NOMO-1 treated with DMSO at 0.1 percent for 48 hours (cell line): ENCODE results near the gene HOXA6.

Experiments
- DNase-seq: peaks from one replicate; lab custom pipeline; 2025; ENCODE audit not compliant: unreplicated experiment; lab: John Stamatoyannopoulos, UW

The HOXA6 gene

DNA sequence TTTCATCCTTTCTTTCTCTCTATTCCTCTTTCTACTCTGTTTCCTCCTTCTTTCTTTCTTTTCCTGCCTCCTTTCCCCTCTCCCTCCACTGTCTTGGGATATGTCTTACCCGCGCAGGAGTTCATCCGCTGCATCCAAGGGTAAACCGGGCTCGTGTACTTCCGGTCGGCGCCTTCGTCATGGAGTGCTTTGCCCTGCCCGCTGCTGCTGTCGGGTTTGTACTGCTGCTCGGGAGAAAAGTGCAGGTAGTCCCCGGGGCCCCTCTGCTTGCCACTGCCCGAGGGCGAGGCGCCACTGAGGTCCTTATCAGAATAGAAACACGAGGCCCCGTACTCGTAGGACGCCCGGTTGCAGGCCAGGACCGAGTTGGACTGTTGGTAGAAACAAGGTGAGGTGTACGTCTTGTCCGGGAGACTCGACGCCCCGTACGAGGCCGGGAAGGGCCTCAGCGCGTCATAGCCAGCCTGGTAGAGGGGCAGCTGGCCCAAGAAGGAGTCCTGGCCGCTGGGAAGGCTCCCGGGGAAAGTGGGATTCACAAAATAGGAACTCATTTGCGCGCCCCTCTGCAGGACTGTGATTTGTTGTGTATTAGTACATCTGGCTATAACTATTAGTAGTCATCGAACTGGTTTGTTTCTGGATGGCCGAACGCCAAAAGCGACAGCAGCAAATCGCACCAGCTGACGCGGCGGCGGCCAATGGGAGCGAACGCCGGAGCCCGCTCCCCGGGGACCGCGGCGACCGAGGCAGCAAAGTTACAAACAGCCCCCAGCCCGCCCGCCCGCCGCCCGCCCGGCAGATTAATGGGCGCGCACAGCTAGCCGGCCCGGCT is at the start of gene HOXA6:
Gene HOXA6 (minus strand): TSS at position 576 of the 832 bp plus-strand sequence. CDS start 25 bp downstream, at position 551.
- DNase-seq = no peak

GRCh38 chr7:27196287-27196767 is 48.8 kb upstream of the HOXA6 start:
- DNase-seq = peak; percentile 80

GRCh38 chr7:27194686-27195379 is 47.3 kb upstream of the HOXA6 start:
- no peak for DNase-seq

GRCh38 chr7:27194002-27194352 is 46.4 kb upstream of the HOXA6 start:
- DNase-seq = no peak

DNA sequence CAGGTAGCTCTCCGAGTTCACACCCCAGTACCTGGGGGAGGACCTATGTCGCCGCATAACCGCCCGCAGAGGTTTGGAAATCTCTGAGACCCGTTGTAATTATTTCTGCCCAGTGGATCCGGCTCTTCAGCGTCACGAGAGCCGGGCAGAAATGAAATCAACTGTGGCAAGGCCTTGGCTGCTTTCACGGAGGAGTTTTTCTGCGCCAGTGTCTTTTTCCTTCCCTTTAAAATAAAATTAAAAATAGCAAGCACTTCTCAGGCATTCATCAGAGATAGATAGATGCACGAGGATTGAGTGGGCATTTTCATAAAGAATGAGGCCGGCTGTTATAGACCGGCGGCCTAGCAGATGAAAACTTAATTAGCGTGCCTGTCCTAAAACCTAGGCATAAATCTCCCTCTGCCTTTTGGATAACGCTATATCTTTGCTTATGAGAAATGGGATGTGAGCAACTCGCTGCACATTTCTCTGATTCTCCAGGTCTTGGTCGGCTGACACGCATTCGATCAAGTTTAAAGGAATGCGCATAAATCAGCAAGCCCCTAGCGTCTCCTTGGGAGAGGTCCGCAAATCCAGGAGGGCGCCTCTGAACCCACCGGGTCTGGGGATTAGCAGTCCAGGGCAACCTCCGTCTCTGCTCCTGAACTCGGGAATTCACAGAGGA is 45.9 kb upstream of the HOXA6 start:
- DNase-seq = no peak

- peak; percentile 75 for DNase-seq
These were observed 45.2 kb upstream of the HOXA6 start for GRCh38 chr7:27192546-27193334.

- no peak for DNase-seq
These were observed 44.4 kb upstream of the HOXA6 start for GRCh38 chr7:27191833-27192545.

GRCh38 chr7:27191161-27191731 is 43.7 kb upstream of the HOXA6 start:
- no peak for DNase-seq

- no peak for DNase-seq
These were observed 42.6 kb upstream of the HOXA6 start for GRCh38 chr7:27189997-27190748.

DNA sequence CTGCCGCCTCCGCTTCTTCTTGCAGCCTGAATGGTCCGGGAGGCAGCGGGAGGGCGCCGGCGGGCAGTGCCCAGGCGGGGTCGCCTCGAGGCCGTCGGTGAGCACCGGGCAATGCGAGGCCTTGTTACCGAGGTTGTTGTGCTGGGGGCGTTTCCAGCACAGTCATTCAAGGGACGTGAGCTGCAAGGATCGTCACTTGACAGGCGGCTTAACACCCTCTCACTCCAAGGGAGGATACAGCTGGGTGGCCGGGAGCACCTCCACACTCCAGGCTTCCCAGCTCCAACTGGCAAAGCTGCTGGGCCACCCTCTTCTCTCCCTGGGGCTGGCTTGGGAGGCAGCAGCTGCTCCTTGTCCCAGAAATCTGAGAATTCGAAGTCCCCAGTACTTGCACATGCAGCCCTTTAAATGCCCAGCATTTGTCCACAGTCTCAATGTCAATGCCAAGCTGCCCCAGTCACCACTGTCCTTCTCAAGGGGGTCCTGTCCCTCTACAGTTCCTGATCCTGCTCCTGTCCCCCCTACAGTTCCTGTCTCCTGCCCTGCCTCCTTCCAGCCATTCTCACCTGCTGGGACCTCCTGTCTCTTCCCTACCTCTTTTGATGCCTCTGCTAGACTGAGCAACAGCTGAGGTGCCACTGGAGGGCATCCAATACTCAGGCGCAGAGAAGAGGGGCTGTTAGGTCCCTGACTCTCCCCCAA is 41.9 kb upstream of the HOXA6 start:
- no peak for DNase-seq

- peak; percentile 66 for DNase-seq
These were observed 41.1 kb upstream of the HOXA6 start for GRCh38 chr7:27188386-27189294.

GRCh38 chr7:27187475-27188385 is 40.2 kb upstream of the HOXA6 start:
- DNase-seq = no peak

GRCh38 chr7:27186668-27187474 is 39.3 kb upstream of the HOXA6 start:
- no peak for DNase-seq

- DNase-seq = no peak
These were observed 38.5 kb upstream of the HOXA6 start for GRCh38 chr7:27185854-27186667.
